K562 (cell line): ENCODE data around the gene GAK. TPM values are rescaled to one million over a fixed set of nuclear protein-coding genes. Genes with fewer than 3 reads are reported as not detected.
A peak's percentile ranks its signal among the peaks of the same experiment; 100 is the strongest.

Source experiments
- ATAC-seq: fragments of 200-7000 bp; cut with Tn5 transposase; 3 replicates; pipeline ENCODE4 v1.9.1; 2020; ENCODE audit warnings: moderate library complexity
- BruUV-seq: library from RNA; stranded (reverse); fragments of 400-500 nt; replicated peaks from 2 replicates; lab custom pipeline; 2021; lab: Mats Ljungman, UMichigan
- CTCF ChIA-PET: fragments of 300-600 bp; formaldehyde crosslinking; extraction: SDS; loops from one replicate; lab custom pipeline; 2021; ENCODE audit warnings: low intra/inter-chr PET ratio; lab: Yijun Ruan, JAX
- POLR2A ChIA-PET: fragments of 300-600, 350-650 bp; sonication (Branson Sonifier 250); formaldehyde crosslinking; extraction: SDS; loops from one replicate; lab custom pipeline; 2021; ENCODE audit warnings: antibody characterized with exemption, inconsistent platforms; lab: Yijun Ruan, JAX
- DNase-seq, 4 experiments: peaks; one replicate each; pipeline versions ENCODE4 v3.0.0 to v3.0.0-alpha.2; 2011 to 2018; ENCODE audit warnings: low spot score in 3 of 4, mixed read lengths in 3 of 4; ENCODE audit errors: extremely low read depth in 1 of 4
- FAIRE-seq: peaks from 2 replicates; lab custom pipeline; 2011; peaks lifted over from hg19 to GRCh38; lab: Jason Lieb, UNC
- H2AFZ ChIP-seq: 2 replicates; pipeline ENCODE4 v1.6.0; 2011; ENCODE audit warnings: low read depth, low read length, control low read depth, inconsistent platforms
- H3K27ac ChIP-seq: fragments of 200-600 bp; 3 replicates; pipeline ENCODE4 v1.8.0; 2011; ENCODE audit warnings: low read depth, mild to moderate bottlenecking, control low read depth, inconsistent platforms, low read length, moderate library complexity, mixed read lengths; ENCODE audit errors: extremely low read depth
- H3K27me3 ChIP-seq, 2 experiments: fragments of 300-600 bp in 1 of 2; 2 replicates in 1 of 2; 3 replicates in 1 of 2; pipeline versions ENCODE4 v1.6.0 to v1.8.0; 2011; ENCODE audit warnings: inconsistent platforms in 2 of 2, low read length in 2 of 2, mild to moderate bottlenecking in 1 of 2, mixed read lengths in 1 of 2, moderate library complexity in 1 of 2; ENCODE audit not compliant: control insufficient read depth in 2 of 2, insufficient read depth in 2 of 2
- H3K36me3 ChIP-seq: fragments of 300-600 bp; 3 replicates; pipeline ENCODE4 v1.8.0; 2011; ENCODE audit warnings: mild to moderate bottlenecking, low read length, inconsistent platforms; ENCODE audit not compliant: control insufficient read depth, insufficient read depth
- H3K4me1 ChIP-seq, 2 experiments: fragments of 200-600 bp in 1 of 2; replicated peaks in 1 of 2; 2 replicates in 1 of 2; 3 replicates in 1 of 2; pipeline versions ENCODE4 v1.5.1 to v1.8.0; 2011; ENCODE audit warnings: inconsistent platforms in 2 of 2, low read length in 2 of 2, mild to moderate bottlenecking in 1 of 2, mixed read lengths in 1 of 2, moderate library complexity in 1 of 2; ENCODE audit not compliant: control insufficient read depth in 2 of 2, insufficient read depth in 2 of 2
- H3K4me2 ChIP-seq: 2 replicates; pipeline ENCODE4 v1.6.1; 2011; ENCODE audit warnings: low read length, control low read depth, inconsistent platforms, mixed read lengths; ENCODE audit not compliant: insufficient read depth
- H3K4me3 ChIP-seq: fragments of 200-600 bp; sonication (generic), shearing (Covaris generic); 2 replicates; pipeline ENCODE4 v1.5.1; 2016; ENCODE audit warnings: control low read depth, inconsistent platforms
- H3K79me2 ChIP-seq: fragments of 200-600 bp; 3 replicates; pipeline ENCODE4 v1.8.0; 2011; ENCODE audit warnings: low read length, inconsistent platforms; ENCODE audit not compliant: control insufficient read depth, insufficient read depth
- H3K9ac ChIP-seq, 2 experiments: 2 replicates each; pipeline versions ENCODE4 v1.6.0 to v1.6.1; 2011; ENCODE audit warnings: low read depth in 2 of 2, low read length in 2 of 2, control low read depth in 1 of 2, inconsistent platforms in 1 of 2, mild to moderate bottlenecking in 1 of 2, mixed read lengths in 1 of 2; ENCODE audit not compliant: insufficient read depth in 1 of 2
- H3K9me1 ChIP-seq: one replicate; pipeline ENCODE4 v1.6.0; 2011; ENCODE audit warnings: inconsistent platforms, mild to moderate bottlenecking, low read length, moderate library complexity; ENCODE audit not compliant: control insufficient read depth, insufficient read depth
- H3K9me3 ChIP-seq: replicated peaks from 2 replicates; pipeline ENCODE4 v1.5.1; 2011; ENCODE audit warnings: low read depth, low read length, inconsistent platforms; ENCODE audit not compliant: control insufficient read depth, insufficient read depth
- H4K20me1 ChIP-seq: replicated peaks from 2 replicates; pipeline ENCODE4 v1.6.1; 2011; ENCODE audit warnings: low read length, inconsistent platforms, mixed read lengths; ENCODE audit not compliant: control insufficient read depth, insufficient read depth
- HBP1 ChIP-seq: fragments of 450-650 bp; formaldehyde crosslinking; IDR thresholded peaks from 2 replicates; pipeline ENCODE4 v1.4.0; 2022; ENCODE audit warnings: missing genetic modification characterization
- HDAC2 ChIP-seq: fragments of 450-650 bp; IDR thresholded peaks from 2 replicates; pipeline ENCODE4 v1.6.1; 2016; ENCODE audit warnings: mild to moderate bottlenecking
- HMG20B ChIP-seq: fragments of 250-450 bp; sonication (Bioruptor Pico); IDR thresholded peaks from 2 replicates; pipeline ENCODE4 v1.5.0; 2021; ENCODE audit warnings: mild to moderate bottlenecking
- HNRNPK ChIP-seq: fragments of 200-400 bp; formaldehyde crosslinking; IDR thresholded peaks from one replicate; pipeline ENCODE4 v1.6.1; 2018; ENCODE audit warnings: mild to moderate bottlenecking, low read depth, low read length; ENCODE audit not compliant: poor library complexity, severe bottlenecking
- MAZ ChIP-seq, 2 experiments: fragments of 450-650 bp in 1 of 2; sonication (generic) in 1 of 2; formaldehyde crosslinking; IDR thresholded peaks in 1 of 2; conservative IDR thresholded peaks in 1 of 2; 2 replicates each; pipeline versions ENCODE4 v1.4.0 to v1.5.0; 2020; ENCODE audit warnings: mild to moderate bottlenecking in 1 of 2, missing genetic modification reagents in 1 of 2
- NONO ChIP-seq, 2 experiments: fragments of 200-400 bp in 1 of 2; fragments of 450-650 bp in 1 of 2; formaldehyde crosslinking in 1 of 2; IDR thresholded peaks; 2 replicates each; pipeline ENCODE4 v1.6.1; 2017; ENCODE audit warnings: low read depth in 2 of 2, mild to moderate bottlenecking in 2 of 2, moderate library complexity in 2 of 2, low read length in 1 of 2
- ZNF124 ChIP-seq: sonication (generic); formaldehyde crosslinking; IDR thresholded peaks from 2 replicates; pipeline ENCODE4 v1.8.1; 2022; ENCODE audit warnings: missing genetic modification reagents
- WGBS: fragments of 100-300 bp; shearing (Covaris generic); methylation state at CpG from one replicate; pipeline ENCODE4 v1.1.6; 2016; ENCODE audit warnings: low coverage, mixed read lengths; ENCODE audit not compliant: insufficient coverage; ENCODE audit errors: missing lambda C conversion rate; 5-methylcytosine and 5-hydroxymethylcytosine counted together
- in situ Hi-C: fragments of 300-500 bp; cut with MboI; formaldehyde crosslinking; loops from 4 replicates; pipeline ENCODE4 v1.15.0; 2018; ENCODE audit warnings: inconsistent platforms, mixed read lengths
- intact Hi-C: fragments of 100-400 bp; cut with micrococcal nuclease; formaldehyde crosslinking; loops from 2 replicates; pipeline ENCODE4 v1.14.2; 2022
- polyA plus RNA-seq, 8 experiments: library from polyadenylated mRNA; depleted of rRNA in 4 of 8; stranded (reverse) in 5 of 8; unstranded in 3 of 8; fragments of >200 nt; fragmentation: Nextera tagmentation in 2 of 8; fragmentation: Illumina TruSeq in 1 of 8; extraction: Ambion mirVana in 2 of 8; extraction: Trizol in 1 of 8; gene quantifications; 2 replicates each; pipeline versions ENCODE4 v1.2.1 to v1.2.3, GENCODE V29; 2011 to 2014; ENCODE audit warnings: inconsistent platforms in 1 of 8, missing spikeins in 1 of 8
- total RNA-seq, 7 experiments: library from RNA; depleted of rRNA in 6 of 7; stranded (reverse); fragments of >200 nt in 6 of 7; fragmentation: Illumina TruSeq in 2 of 7; extraction: Trizol in 2 of 7; gene quantifications; 2 replicates each; pipeline versions ENCODE4 v1.2.1 to v1.2.3, GENCODE V29; 2011 to 2021; ENCODE audit warnings: low replicate concordance in 1 of 7
- TF ChIP-seq, protein P1 (sequence below): fragments of 450-650 bp; IDR thresholded peaks from 2 replicates; pipeline ENCODE4 v1.6.1; 2017; ENCODE audit warnings: antibody characterized with exemption, mild to moderate bottlenecking
- TF ChIP-seq, protein P2 (sequence below): fragments of 200-800 bp; sonication (Bioruptor generic); IDR thresholded peaks from 2 replicates; pipeline ENCODE4 v1.6.1; 2017; ENCODE audit warnings: missing genetic modification characterization, missing compliant biosample characterization
- TF ChIP-seq, protein P3 (sequence below): IDR thresholded peaks from 2 replicates; pipeline ENCODE4 v1.6.1; 2016; ENCODE audit warnings: missing genetic modification characterization, missing compliant biosample characterization

GAK gene
- total and polyA plus RNA-seq, 9 of the 15 experiments (the other 6 are each of a cell fraction or from before 2014, with no cell fraction given) = 1.3 to 102 (median 16.2) TPM

DNA sequence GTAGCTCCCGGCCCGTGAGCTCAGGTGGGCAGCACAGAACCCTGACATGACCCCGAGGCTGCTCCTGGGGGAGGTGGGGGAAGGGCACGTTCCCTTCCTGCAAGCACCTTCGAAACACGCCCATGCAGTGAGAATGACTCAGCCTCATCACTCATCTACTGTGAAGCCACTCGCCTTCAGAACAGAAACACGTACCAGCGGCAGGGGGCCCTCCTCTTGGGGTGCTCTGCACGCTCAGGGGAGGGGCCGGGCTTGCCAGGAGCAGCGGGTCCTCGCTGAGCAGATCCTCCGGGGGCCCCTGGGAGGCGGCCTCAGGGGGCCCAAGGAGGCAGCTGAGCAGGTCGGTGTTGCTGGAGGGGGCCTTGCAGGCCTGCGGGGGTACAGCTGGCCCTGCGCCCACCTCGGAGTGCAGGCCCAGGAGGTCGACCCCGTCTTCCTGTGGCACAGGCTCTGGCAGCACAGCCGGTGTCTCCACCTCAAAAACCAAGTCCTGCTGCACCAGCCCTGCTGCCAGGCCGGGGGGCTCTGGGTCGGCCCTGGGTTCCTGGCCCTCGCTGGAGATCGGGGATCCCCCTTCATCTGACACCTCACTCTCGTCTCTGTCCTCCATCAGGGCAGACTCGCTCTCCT, 65.2 kb downstream of the GAK start:
- Histone ChIP-seq H3K4me3 (no peak overlapping the region), H3K79me2 (no peaks in the 10 kb centered on the region), H3K9me3 (peaks cover 4% of the 10 kb centered on the region; the same call in 1 of the 2 replicates), H3K36me3 (peaks cover 88% of the 10 kb centered on the region; the same call in 2 of the 3 replicates), H3K4me2 (no peak overlapping the region), H4K20me1 (no peaks in the 10 kb centered on the region), H3K4me1 (peaks cover 0 to 21% of the 10 kb centered on the region in 2 experiments; a peak in 1 of 5 replicates), H3K9ac (no peak overlapping the region; a peak in 1 of 4 replicates), H3K9me1 (no peaks in the 10 kb centered on the region), H3K27ac (no peak overlapping the region), H3K27me3 (no peaks in the 10 kb centered on the region), H2AFZ (no peak overlapping the region)
- 93% methylated on average over 17 of the region's 28 CpGs for WGBS
- BruUV-seq = no TSS peak
- no peak for FAIRE-seq
- DNase-seq = peak in 2 of 4 experiments; percentile 14 to 34
- in situ Hi-C loops (no loop called here), intact Hi-C loops (no loop called here)
- ChIA-PET POLR2A (no interaction called here), CTCF (no interaction called here)
- ATAC-seq = no peak
- TF ChIP-seq, protein P1, sequence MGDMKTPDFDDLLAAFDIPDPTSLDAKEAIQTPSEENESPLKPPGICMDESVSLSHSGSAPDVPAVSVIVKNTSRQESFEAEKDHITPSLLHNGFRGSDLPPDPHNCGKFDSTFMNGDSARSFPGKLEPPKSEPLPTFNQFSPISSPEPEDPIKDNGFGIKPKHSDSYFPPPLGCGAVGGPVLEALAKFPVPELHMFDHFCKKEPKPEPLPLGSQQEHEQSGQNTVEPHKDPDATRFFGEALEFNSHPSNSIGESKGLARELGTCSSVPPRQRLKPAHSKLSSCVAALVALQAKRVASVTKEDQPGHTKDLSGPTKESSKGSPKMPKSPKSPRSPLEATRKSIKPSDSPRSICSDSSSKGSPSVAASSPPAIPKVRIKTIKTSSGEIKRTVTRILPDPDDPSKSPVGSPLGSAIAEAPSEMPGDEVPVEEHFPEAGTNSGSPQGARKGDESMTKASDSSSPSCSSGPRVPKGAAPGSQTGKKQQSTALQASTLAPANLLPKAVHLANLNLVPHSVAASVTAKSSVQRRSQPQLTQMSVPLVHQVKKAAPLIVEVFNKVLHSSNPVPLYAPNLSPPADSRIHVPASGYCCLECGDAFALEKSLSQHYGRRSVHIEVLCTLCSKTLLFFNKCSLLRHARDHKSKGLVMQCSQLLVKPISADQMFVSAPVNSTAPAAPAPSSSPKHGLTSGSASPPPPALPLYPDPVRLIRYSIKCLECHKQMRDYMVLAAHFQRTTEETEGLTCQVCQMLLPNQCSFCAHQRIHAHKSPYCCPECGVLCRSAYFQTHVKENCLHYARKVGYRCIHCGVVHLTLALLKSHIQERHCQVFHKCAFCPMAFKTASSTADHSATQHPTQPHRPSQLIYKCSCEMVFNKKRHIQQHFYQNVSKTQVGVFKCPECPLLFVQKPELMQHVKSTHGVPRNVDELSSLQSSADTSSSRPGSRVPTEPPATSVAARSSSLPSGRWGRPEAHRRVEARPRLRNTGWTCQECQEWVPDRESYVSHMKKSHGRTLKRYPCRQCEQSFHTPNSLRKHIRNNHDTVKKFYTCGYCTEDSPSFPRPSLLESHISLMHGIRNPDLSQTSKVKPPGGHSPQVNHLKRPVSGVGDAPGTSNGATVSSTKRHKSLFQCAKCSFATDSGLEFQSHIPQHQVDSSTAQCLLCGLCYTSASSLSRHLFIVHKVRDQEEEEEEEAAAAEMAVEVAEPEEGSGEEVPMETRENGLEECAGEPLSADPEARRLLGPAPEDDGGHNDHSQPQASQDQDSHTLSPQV = no peak
- no peak for TF ChIP-seq NONO (IDR thresholded peaks at IDR 0.05; ENCODE audit: low read depth in 2 of 2, low read length in 1 of 2)
- no peak for TF ChIP-seq HMG20B (CRISPR knock-in tag)
- no peak for TF ChIP-seq ZNF124 (CRISPR knock-in tag)
- no peak for TF ChIP-seq HNRNPK
- TF ChIP-seq, protein P2, sequence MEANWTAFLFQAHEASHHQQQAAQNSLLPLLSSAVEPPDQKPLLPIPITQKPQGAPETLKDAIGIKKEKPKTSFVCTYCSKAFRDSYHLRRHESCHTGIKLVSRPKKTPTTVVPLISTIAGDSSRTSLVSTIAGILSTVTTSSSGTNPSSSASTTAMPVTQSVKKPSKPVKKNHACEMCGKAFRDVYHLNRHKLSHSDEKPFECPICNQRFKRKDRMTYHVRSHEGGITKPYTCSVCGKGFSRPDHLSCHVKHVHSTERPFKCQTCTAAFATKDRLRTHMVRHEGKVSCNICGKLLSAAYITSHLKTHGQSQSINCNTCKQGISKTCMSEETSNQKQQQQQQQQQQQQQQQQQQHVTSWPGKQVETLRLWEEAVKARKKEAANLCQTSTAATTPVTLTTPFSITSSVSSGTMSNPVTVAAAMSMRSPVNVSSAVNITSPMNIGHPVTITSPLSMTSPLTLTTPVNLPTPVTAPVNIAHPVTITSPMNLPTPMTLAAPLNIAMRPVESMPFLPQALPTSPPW (CRISPR knock-in tag) = no peak
- TF ChIP-seq HDAC2 = no peak
- no peak for TF ChIP-seq MAZ (CRISPR knock-in tag; conservative IDR thresholded peaks at IDR 0.05 in 1 of 2, IDR thresholded peaks at IDR 0.05 in 1 of 2)
- no peak for TF ChIP-seq HBP1
- TF ChIP-seq, protein P3, sequence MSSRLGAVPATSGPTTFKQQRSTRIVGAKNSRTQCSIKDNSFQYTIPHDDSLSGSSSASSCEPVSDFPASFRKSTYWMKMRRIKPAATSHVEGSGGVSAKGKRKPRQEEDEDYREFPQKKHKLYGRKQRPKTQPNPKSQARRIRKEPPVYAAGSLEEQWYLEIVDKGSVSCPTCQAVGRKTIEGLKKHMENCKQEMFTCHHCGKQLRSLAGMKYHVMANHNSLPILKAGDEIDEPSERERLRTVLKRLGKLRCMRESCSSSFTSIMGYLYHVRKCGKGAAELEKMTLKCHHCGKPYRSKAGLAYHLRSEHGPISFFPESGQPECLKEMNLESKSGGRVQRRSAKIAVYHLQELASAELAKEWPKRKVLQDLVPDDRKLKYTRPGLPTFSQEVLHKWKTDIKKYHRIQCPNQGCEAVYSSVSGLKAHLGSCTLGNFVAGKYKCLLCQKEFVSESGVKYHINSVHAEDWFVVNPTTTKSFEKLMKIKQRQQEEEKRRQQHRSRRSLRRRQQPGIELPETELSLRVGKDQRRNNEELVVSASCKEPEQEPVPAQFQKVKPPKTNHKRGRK (tag) = no peak
